ENCODE results near the gene KDM4B. TPM values are rescaled to one million over a fixed set of nuclear protein-coding genes. Genes with fewer than 3 reads are reported as not detected.

Gene KDM4B
- total and polyA plus RNA-seq, 9 of the 15 experiments (the other 6 are each of a cell fraction or from before 2014, with no cell fraction given): 0.21 to 29.9 (median 7.3) TPM

DNA sequence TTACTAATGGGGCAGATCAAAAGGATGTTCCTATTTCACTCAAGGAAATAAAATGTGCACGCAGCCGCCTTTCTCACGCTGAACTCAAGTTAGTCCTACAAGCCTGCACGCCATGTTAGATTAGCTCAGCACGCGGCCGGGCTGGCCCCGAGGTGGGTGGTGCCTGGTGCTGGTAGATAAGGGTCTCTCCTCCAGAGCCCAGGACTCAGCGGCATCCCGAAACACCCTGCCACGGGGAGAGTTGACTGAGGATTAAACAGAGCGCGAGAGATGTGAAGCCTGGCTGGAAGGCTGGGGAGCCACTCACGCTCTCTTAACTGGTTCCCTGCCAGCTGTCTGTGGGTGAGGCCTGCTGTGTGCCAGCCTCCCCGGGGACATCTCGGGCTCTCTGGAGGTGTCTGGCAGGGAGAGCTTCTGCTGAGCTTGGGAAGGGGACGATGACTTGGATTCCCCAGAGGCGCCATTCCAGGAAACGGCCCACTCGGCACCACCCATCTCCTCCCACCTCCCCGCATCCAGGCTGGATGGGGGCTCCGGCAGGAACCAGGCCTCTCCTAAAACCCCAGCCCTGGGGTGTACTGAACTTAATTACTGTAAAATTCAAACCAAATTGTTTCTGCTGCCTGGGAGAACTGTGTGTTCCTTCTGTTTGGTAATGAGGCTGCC lies 122.2 kb downstream of the KDM4B start (continued):
- TF ChIP-seq, protein P1, sequence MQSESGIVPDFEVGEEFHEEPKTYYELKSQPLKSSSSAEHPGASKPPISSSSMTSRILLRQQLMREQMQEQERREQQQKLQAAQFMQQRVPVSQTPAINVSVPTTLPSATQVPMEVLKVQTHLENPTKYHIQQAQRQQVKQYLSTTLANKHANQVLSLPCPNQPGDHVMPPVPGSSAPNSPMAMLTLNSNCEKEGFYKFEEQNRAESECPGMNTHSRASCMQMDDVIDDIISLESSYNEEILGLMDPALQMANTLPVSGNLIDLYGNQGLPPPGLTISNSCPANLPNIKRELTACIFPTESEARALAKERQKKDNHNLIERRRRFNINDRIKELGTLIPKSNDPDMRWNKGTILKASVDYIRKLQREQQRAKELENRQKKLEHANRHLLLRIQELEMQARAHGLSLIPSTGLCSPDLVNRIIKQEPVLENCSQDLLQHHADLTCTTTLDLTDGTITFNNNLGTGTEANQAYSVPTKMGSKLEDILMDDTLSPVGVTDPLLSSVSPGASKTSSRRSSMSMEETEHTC (IDR thresholded peaks at IDR 0.05): peak; percentile 75; the same call in 1 of the 2 replicates
- TF ChIP-seq TEAD2 (tag; IDR thresholded peaks at IDR 0.05) (no peak; the same call in 1 of the 2 replicates), TCF7L2 (IDR thresholded peaks at IDR 0.05; ENCODE audit: low read depth, low read length) (no peak), ZNF431 (CRISPR knock-in tag; IDR thresholded peaks at IDR 0.05) (no peak), ETS1 (conservative IDR thresholded peaks at IDR 0.05; ENCODE audit: control insufficient read depth, low read depth, low read length) (0 out of 2 replicates have a peak, but pooled peaks have one; percentile 36), NCOA4 (IDR thresholded peaks at IDR 0.05; ENCODE audit: partially characterized antibody) (no peak), JUN (IDR thresholded peaks at IDR 0.05; ENCODE audit: borderline replicate concordance, low read depth, low read length) (0 out of 2 replicates have a peak, but pooled peaks have one; percentile 40), JUN (CRISPR knock-in tag; IDR thresholded peaks at IDR 0.05; ENCODE audit: borderline replicate concordance) (0 out of 2 replicates have a peak, but pooled peaks have one; percentile 59), ZNF274 (IDR thresholded peaks at IDR 0.05; ENCODE audit: borderline replicate concordance, low read depth, low read length) (no peak), HMG20B (CRISPR knock-in tag; IDR thresholded peaks at IDR 0.05) (no peak), TRIM24 (IDR thresholded peaks at IDR 0.05) (peak; percentile 54 to 56; a peak in 3 of 4 replicates), TRIM25 (IDR thresholded peaks at IDR 0.05; ENCODE audit: borderline replicate concordance) (no peak), HNRNPL (IDR thresholded peaks at IDR 0.05; ENCODE audit: low read depth, low read length) (peak; percentile 64; the same call in 1 of the 2 replicates), HMGN3 (IDR thresholded peaks at IDR 0.05; ENCODE audit: borderline replicate concordance, extremely low read depth, insufficient read length, low read depth, low read length) (peak; percentile 83)
- TF ChIP-seq, protein P2, sequence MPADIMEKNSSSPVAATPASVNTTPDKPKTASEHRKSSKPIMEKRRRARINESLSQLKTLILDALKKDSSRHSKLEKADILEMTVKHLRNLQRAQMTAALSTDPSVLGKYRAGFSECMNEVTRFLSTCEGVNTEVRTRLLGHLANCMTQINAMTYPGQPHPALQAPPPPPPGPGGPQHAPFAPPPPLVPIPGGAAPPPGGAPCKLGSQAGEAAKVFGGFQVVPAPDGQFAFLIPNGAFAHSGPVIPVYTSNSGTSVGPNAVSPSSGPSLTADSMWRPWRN (IDR thresholded peaks at IDR 0.05; ENCODE audit: low read depth): 0 out of 2 replicates have a peak, but pooled peaks have one; percentile 35
- TF ChIP-seq, protein P3, sequence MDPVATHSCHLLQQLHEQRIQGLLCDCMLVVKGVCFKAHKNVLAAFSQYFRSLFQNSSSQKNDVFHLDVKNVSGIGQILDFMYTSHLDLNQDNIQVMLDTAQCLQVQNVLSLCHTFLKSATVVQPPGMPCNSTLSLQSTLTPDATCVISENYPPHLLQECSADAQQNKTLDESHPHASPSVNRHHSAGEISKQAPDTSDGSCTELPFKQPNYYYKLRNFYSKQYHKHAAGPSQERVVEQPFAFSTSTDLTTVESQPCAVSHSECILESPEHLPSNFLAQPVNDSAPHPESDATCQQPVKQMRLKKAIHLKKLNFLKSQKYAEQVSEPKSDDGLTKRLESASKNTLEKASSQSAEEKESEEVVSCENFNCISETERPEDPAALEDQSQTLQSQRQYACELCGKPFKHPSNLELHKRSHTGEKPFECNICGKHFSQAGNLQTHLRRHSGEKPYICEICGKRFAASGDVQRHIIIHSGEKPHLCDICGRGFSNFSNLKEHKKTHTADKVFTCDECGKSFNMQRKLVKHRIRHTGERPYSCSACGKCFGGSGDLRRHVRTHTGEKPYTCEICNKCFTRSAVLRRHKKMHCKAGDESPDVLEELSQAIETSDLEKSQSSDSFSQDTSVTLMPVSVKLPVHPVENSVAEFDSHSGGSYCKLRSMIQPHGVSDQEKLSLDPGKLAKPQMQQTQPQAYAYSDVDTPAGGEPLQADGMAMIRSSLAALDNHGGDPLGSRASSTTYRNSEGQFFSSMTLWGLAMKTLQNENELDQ (CRISPR knock-in tag; IDR thresholded peaks at IDR 0.05; ENCODE audit: borderline replicate concordance): no peak
- TF ChIP-seq, protein P4, sequence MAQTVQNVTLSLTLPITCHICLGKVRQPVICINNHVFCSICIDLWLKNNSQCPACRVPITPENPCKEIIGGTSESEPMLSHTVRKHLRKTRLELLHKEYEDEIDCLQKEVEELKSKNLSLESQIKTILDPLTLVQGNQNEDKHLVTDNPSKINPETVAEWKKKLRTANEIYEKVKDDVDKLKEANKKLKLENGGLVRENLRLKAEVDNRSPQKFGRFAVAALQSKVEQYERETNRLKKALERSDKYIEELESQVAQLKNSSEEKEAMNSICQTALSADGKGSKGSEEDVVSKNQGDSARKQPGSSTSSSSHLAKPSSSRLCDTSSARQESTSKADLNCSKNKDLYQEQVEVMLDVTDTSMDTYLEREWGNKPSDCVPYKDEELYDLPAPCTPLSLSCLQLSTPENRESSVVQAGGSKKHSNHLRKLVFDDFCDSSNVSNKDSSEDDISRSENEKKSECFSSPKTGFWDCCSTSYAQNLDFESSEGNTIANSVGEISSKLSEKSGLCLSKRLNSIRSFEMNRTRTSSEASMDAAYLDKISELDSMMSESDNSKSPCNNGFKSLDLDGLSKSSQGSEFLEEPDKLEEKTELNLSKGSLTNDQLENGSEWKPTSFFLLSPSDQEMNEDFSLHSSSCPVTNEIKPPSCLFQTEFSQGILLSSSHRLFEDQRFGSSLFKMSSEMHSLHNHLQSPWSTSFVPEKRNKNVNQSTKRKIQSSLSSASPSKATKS (CRISPR knock-in tag; IDR thresholded peaks at IDR 0.05): no peak
